ENCODE measurements around the gene SMIM32. TPM values are rescaled to one million over a fixed set of nuclear protein-coding genes. Genes with fewer than 3 reads are reported as not detected.

SMIM32 gene
- total and polyA plus RNA-seq, 2 experiments from 2014 or later: 0.27 to 0.56 TPM

DNA sequence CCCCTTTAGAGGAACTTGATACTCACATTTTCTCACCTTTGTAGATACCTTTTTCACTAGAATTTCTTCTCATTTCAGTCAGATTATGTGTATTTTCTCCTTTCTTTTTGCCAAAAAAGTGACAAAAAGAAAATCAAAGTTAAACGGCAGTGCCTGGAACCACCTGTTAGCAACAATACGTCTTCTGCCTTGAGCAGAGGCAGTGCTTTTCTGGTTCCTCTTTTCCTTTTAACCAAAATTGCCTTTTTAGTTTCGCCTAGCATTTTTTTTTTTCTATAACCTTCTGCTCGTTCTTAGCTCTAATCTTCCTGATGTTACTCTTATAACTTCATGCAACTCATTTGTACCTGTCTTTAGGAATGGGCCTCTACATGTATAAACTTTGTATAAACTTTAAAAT lies 26.1 kb downstream of the SMIM32 start (continued):
- TF ChIP-seq ZNF462 (CRISPR knock-in tag; IDR thresholded peaks at IDR 0.05): no peak
- TF ChIP-seq ZNF331 (CRISPR knock-in tag; IDR thresholded peaks at IDR 0.05; ENCODE audit: low read depth): no peak
- TF ChIP-seq ZNF114 (CRISPR knock-in tag; IDR thresholded peaks at IDR 0.05): no peak

DNA sequence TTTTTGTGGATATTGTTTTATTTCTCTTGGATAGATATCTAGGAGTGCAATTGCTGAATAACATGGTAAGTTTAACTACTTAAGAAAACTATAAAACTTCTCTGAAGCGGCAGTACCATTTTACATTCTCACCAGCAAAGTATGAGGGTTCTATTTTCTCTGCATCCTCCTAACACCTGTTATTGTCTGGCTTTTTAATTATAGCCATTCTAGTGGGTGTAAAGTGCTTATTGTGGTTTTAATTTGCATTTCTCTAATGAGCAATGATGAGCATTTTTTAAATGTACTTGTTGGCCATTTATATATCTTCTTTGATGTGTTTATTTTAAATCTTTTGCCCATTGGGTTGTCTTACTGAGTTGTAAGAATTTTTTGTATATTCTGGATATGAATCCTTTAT lies 28.7 kb downstream of the SMIM32 start:
- Mint-ChIP-seq H3K36me3 (ENCODE audit: low read depth) (peaks cover 10% of the 10 kb centered on the region; the same call in 2 of the 3 replicates), H3K27me3 (ENCODE audit: insufficient read depth, low read depth, poor library complexity) (no peaks in the 10 kb centered on the region), H3K4me1 (no peaks in the 10 kb centered on the region), H3K9me3 (no peaks in the 10 kb centered on the region), H3K4me3 (no peak overlapping the region), H3K27ac (no peak overlapping the region; the same call in 1 of the 2 replicates)
- DNase-seq (ENCODE audit: low spot score): no peak
- Histone ChIP-seq H2AFZ (no peak overlapping the region), H3K27me3 (ENCODE audit: insufficient read depth) (no peaks in the 10 kb centered on the region), H4K20me1 (replicated peaks; ENCODE audit: insufficient read depth) (peaks cover 28% of the 10 kb centered on the region), H3K4me1 (ENCODE audit: insufficient read depth) (no peaks in the 10 kb centered on the region), H3K36me3 (ENCODE audit: insufficient read depth) (peaks cover 15% of the 10 kb centered on the region), H3F3A (replicated peaks; ENCODE audit: low read depth) (no peaks in the 10 kb centered on the region), H3K9me2 (ENCODE audit: insufficient read depth) (no peaks in the 10 kb centered on the region), H3K4me3 (no peak overlapping the region), H3K79me2 (replicated peaks; ENCODE audit: insufficient read depth) (peaks cover 12% of the 10 kb centered on the region; the same call in 1 of the 2 replicates), H3K4me2 (no peak overlapping the region), H3K27ac (ENCODE audit: low read depth) (no peak overlapping the region)
- ATAC-seq: no peak
- TF ChIP-seq POLR2AphosphoS5 (IDR thresholded peaks at IDR 0.05; ENCODE audit: low read depth) (no peak), ZNF114 (CRISPR knock-in tag; IDR thresholded peaks at IDR 0.05) (no peak), EZH2 (IDR thresholded peaks at IDR 0.05; ENCODE audit: low read depth, unreplicated experiment) (no peak), ZNF331 (CRISPR knock-in tag; IDR thresholded peaks at IDR 0.05; ENCODE audit: low read depth) (no peak)

Measured in GM23338 (cell line).